ENCODE measurements around the gene FFAR1.

- no peak for TF ChIP-seq CTCF (IDR thresholded peaks at IDR 0.05)
- no peak for TF ChIP-seq POLR2A (IDR thresholded peaks at IDR 0.05)
- TF ChIP-seq EP300 (IDR thresholded peaks at IDR 0.05), result no peak
Measured at GRCh38 chr19:35389192-35389861, 41.6 kb downstream of the FFAR1 start.

Measured in ovary (tissue), 3 donors.